ENCODE data around the gene EPB41L4A.

EPB41L4A gene

DNA sequence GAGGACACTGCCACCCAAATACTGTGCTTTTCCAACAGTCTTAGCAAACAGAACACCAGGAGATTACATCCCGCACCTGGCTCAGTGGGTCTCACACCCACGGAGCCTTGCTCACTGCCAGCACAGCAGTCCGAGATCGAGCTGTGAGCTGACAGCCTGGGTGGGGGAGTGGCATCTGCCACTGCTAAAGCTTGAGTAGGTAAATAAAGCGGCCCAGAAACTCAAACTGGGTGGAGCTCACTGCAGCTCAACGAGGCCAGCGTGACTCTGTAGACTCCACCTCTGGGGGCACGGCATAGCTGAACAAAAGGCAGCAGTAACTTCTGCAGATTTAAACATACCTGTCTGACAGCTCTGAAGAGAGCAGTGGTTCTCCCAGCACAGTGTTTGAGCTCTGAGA is 28.8 kb downstream of the EPB41L4A start:
- TF ChIP-seq, protein P1, sequence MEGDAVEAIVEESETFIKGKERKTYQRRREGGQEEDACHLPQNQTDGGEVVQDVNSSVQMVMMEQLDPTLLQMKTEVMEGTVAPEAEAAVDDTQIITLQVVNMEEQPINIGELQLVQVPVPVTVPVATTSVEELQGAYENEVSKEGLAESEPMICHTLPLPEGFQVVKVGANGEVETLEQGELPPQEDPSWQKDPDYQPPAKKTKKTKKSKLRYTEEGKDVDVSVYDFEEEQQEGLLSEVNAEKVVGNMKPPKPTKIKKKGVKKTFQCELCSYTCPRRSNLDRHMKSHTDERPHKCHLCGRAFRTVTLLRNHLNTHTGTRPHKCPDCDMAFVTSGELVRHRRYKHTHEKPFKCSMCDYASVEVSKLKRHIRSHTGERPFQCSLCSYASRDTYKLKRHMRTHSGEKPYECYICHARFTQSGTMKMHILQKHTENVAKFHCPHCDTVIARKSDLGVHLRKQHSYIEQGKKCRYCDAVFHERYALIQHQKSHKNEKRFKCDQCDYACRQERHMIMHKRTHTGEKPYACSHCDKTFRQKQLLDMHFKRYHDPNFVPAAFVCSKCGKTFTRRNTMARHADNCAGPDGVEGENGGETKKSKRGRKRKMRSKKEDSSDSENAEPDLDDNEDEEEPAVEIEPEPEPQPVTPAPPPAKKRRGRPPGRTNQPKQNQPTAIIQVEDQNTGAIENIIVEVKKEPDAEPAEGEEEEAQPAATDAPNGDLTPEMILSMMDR (IDR thresholded peaks at IDR 0.05; ENCODE audit: insufficient read depth, low read length): no peak
- TF ChIP-seq POLR2AphosphoS5 (IDR thresholded peaks at IDR 0.05; ENCODE audit: low read depth): no peak
- no peak for TF ChIP-seq SPI1 (IDR thresholded peaks at IDR 0.05; ENCODE audit: borderline replicate concordance, low read depth)
- TF ChIP-seq REST (IDR thresholded peaks at IDR 0.05; ENCODE audit: insufficient replicate concordance, low read depth): no peak
- no peak for TF ChIP-seq GABPA (IDR thresholded peaks at IDR 0.05; ENCODE audit: low read depth)
- no peaks in the 10 kb centered on the region for H3K27me3 ChIP-seq (ENCODE audit: insufficient read depth, poor library complexity, severe bottlenecking)
- no peak overlapping the region for H3K4me3 ChIP-seq (replicated peaks; ENCODE audit: insufficient read depth, low read length)
- DNase-seq (ENCODE audit: low read depth in 1 of 2, low spot score in 1 of 2): no peak
- H3K27ac ChIP-seq (replicated peaks): no peak overlapping the region

- DNase-seq (ENCODE audit: low read depth in 1 of 2, low spot score in 1 of 2): no peak
- no peak overlapping the region for H3K27ac ChIP-seq (replicated peaks)
These were observed 30.3 kb downstream of the EPB41L4A start for GRCh38 chr5:112388739-112389138.

GRCh38 chr5:112388074-112388473 is 31.0 kb downstream of the EPB41L4A start:
- no peak overlapping the region for H3K4me3 ChIP-seq (replicated peaks; ENCODE audit: insufficient read depth, low read length)
- DNase-seq (ENCODE audit: low read depth in 1 of 2, low spot score in 1 of 2): no peak
- TF ChIP-seq GABPA (IDR thresholded peaks at IDR 0.05; ENCODE audit: low read depth) (no peak), REST (IDR thresholded peaks at IDR 0.05; ENCODE audit: insufficient replicate concordance, low read depth) (no peak), SPI1 (IDR thresholded peaks at IDR 0.05; ENCODE audit: borderline replicate concordance, low read depth) (no peak), POLR2AphosphoS5 (IDR thresholded peaks at IDR 0.05; ENCODE audit: low read depth) (no peak)
- TF ChIP-seq, protein P1 (IDR thresholded peaks at IDR 0.05; ENCODE audit: insufficient read depth, low read length): no peak
- no peaks in the 10 kb centered on the region for H3K27me3 ChIP-seq (ENCODE audit: insufficient read depth, poor library complexity, severe bottlenecking)
- H3K27ac ChIP-seq (replicated peaks): no peak overlapping the region

More at GRCh38 chr5:112388739-112389138, 30.3 kb downstream of the EPB41L4A start:
- no peak for TF ChIP-seq POLR2AphosphoS5 (IDR thresholded peaks at IDR 0.05; ENCODE audit: low read depth)
- no peak for TF ChIP-seq GABPA (IDR thresholded peaks at IDR 0.05; ENCODE audit: low read depth)
- no peak for TF ChIP-seq SPI1 (IDR thresholded peaks at IDR 0.05; ENCODE audit: borderline replicate concordance, low read depth)
- Histone ChIP-seq H3K27me3 (ENCODE audit: insufficient read depth, poor library complexity, severe bottlenecking) (no peaks in the 10 kb centered on the region), H3K4me3 (replicated peaks; ENCODE audit: insufficient read depth, low read length) (no peak overlapping the region)

- Histone ChIP-seq H3K4me3 (replicated peaks; ENCODE audit: insufficient read depth, low read length) (no peak overlapping the region), H3K27ac (replicated peaks) (no peak overlapping the region), H3K27me3 (ENCODE audit: insufficient read depth, poor library complexity, severe bottlenecking) (no peaks in the 10 kb centered on the region)
- TF ChIP-seq SPI1 (IDR thresholded peaks at IDR 0.05; ENCODE audit: borderline replicate concordance, low read depth) (no peak), POLR2AphosphoS5 (IDR thresholded peaks at IDR 0.05; ENCODE audit: low read depth) (no peak), REST (IDR thresholded peaks at IDR 0.05; ENCODE audit: insufficient replicate concordance, low read depth) (no peak), GABPA (IDR thresholded peaks at IDR 0.05; ENCODE audit: low read depth) (no peak)
- TF ChIP-seq, protein P1 (IDR thresholded peaks at IDR 0.05; ENCODE audit: insufficient read depth, low read length): no peak
- no peak for DNase-seq (ENCODE audit: low read depth in 1 of 2, low spot score in 1 of 2)
These were observed 32.3 kb downstream of the EPB41L4A start for GRCh38 chr5:112386766-112387165.

All from HL-60 (cell line).